Caco-2 (cell line): ENCODE results near the gene RASGRP1. TPM values are rescaled to one million over a fixed set of nuclear protein-coding genes. Genes with fewer than 3 reads are reported as not detected.

Experiments
- BruUV-seq: library from RNA; stranded (reverse); fragments of 400-500 nt; replicated peaks from 2 replicates; lab custom pipeline; 2021; lab: Mats Ljungman, UMichigan
- CTCF ChIA-PET: fragments of 300-600 bp; sonication (Branson Sonifier 250); formaldehyde crosslinking; loops from one replicate; lab custom pipeline; 2022; ENCODE audit warnings: antibody characterized with exemption; lab: Charles Lee
- POLR2A ChIA-PET: fragments of 300-600 bp; sonication (Branson Sonifier 250); formaldehyde crosslinking; loops from one replicate; lab custom pipeline; 2022; ENCODE audit warnings: antibody characterized with exemption; lab: Charles Lee
- DNase-seq, 2 experiments: peaks; one replicate each; pipeline versions ENCODE4 v3.0.0 to v3.0.0-alpha.2; 2020 to 2022
- H3K27me3 ChIP-seq: replicated peaks from 2 replicates; pipeline ENCODE4 v1.6.0; 2011; ENCODE audit warnings: low read length; ENCODE audit not compliant: control insufficient read depth, insufficient read depth
- H3K36me3 ChIP-seq: 2 replicates; pipeline ENCODE4 v1.5.1; 2011; ENCODE audit warnings: low read length; ENCODE audit not compliant: control insufficient read depth, insufficient read depth
- H3K4me1 ChIP-seq: fragments of 250-450 bp; sonication (Bioruptor Pico); 2 replicates; pipeline ENCODE4 v1.5.1; 2020; ENCODE audit warnings: mild to moderate bottlenecking
- H3K4me3 ChIP-seq: 2 replicates; pipeline ENCODE4 v1.5.1; 2011; ENCODE audit warnings: low read depth, mild to moderate bottlenecking, control low read depth, low read length
- H3K9me3 ChIP-seq: fragments of 250-450 bp; sonication (Bioruptor Pico); 2 replicates; pipeline ENCODE4 v1.5.1; 2020; ENCODE audit warnings: mild to moderate bottlenecking, moderate library complexity
- H3K27ac Mint-ChIP-seq: one replicate; pipeline ENCODE4 v1.8.0; 2022; ENCODE audit warnings: mixed read lengths; ENCODE audit not compliant: unreplicated experiment
- H3K27me3 Mint-ChIP-seq: one replicate; pipeline ENCODE4 v1.8.0; 2022; ENCODE audit warnings: mixed read lengths; ENCODE audit not compliant: insufficient read depth, unreplicated experiment
- H3K36me3 Mint-ChIP-seq: one replicate; pipeline ENCODE4 v1.8.0; 2022; ENCODE audit warnings: mild to moderate bottlenecking, mixed read lengths; ENCODE audit not compliant: insufficient read depth, unreplicated experiment
- H3K4me1 Mint-ChIP-seq: one replicate; pipeline ENCODE4 v1.8.0; 2022; ENCODE audit warnings: low read depth, mixed read lengths; ENCODE audit not compliant: unreplicated experiment
- H3K4me3 Mint-ChIP-seq: one replicate; pipeline ENCODE4 v1.8.0; 2022; ENCODE audit warnings: mild to moderate bottlenecking, moderate library complexity, mixed read lengths; ENCODE audit not compliant: unreplicated experiment
- H3K9me3 Mint-ChIP-seq: one replicate; pipeline ENCODE4 v1.8.0; 2022; ENCODE audit warnings: mixed read lengths; ENCODE audit not compliant: unreplicated experiment
- CTCF ChIP-seq, 2 experiments: fragments of 200-600 bp in 1 of 2; IDR thresholded peaks; 1 replicate in 1 of 2; 2 replicates in 1 of 2; pipeline versions ENCODE4 v1.5.1 to v1.8.0; 2011 to 2022; ENCODE audit warnings: antibody characterized with exemption in 1 of 2, control low read depth in 1 of 2, inconsistent platforms in 1 of 2, low read depth in 1 of 2, low read length in 1 of 2, mild to moderate bottlenecking in 1 of 2, moderate library complexity in 1 of 2; ENCODE audit not compliant: insufficient read depth in 1 of 2, severe bottlenecking in 1 of 2, unreplicated experiment in 1 of 2
- intact Hi-C: fragments of 100-400 bp; cut with micrococcal nuclease; formaldehyde crosslinking; loops from one replicate; pipeline ENCODE4 v1.10.0; 2022; ENCODE audit not compliant: unreplicated experiment
- total RNA-seq: library from RNA; stranded (reverse); gene quantifications from 2 replicates; pipeline ENCODE4 v1.2.3, GENCODE V29; 2022

The RASGRP1 gene
- total RNA-seq, 1 experiment from 2014 or later = 7.3 TPM

GRCh38 chr15:38512901-38513300 lies 51.7 kb downstream of the RASGRP1 start:
- Mint-ChIP-seq H3K9me3 (no peaks in the 10 kb centered on the region), H3K36me3 (no peaks in the 10 kb centered on the region), H3K27ac (no peak overlapping the region), H3K4me3 (no peak overlapping the region), H3K27me3 (no peaks in the 10 kb centered on the region), H3K4me1 (no peaks in the 10 kb centered on the region)
- DNase-seq = no peak
- Histone ChIP-seq H3K36me3 (no peaks in the 10 kb centered on the region), H3K4me3 (no peak overlapping the region), H3K9me3 (no peaks in the 10 kb centered on the region), H3K27me3 (no peaks in the 10 kb centered on the region), H3K4me1 (no peaks in the 10 kb centered on the region)
- intact Hi-C loops = no loop called here
- BruUV-seq = no TSS peak
- ChIA-PET CTCF (no interaction called here), POLR2A (no interaction called here)
- TF ChIP-seq CTCF (IDR thresholded peaks at IDR 0.05; ENCODE audit: insufficient read depth in 1 of 2, low read depth in 1 of 2, low read length in 1 of 2, severe bottlenecking in 1 of 2, unreplicated experiment in 1 of 2) = no peak

- H3K4me3 ChIP-seq = no peak overlapping the region
- no peaks in the 10 kb centered on the region for H3K27me3 Mint-ChIP-seq
- no peak for TF ChIP-seq CTCF (IDR thresholded peaks at IDR 0.05; ENCODE audit: insufficient read depth in 1 of 2, low read depth in 1 of 2, low read length in 1 of 2, severe bottlenecking in 1 of 2, unreplicated experiment in 1 of 2)
- ChIA-PET POLR2A (no interaction called here), CTCF (no interaction called here)
- H3K4me3 Mint-ChIP-seq = no peak overlapping the region
- H3K9me3 Mint-ChIP-seq = no peaks in the 10 kb centered on the region
- no peaks in the 10 kb centered on the region for H3K27me3 ChIP-seq
- no peaks in the 10 kb centered on the region for H3K4me1 Mint-ChIP-seq
- no TSS peak for BruUV-seq
- DNase-seq = no peak
- H3K27ac Mint-ChIP-seq = no peak overlapping the region
- no peaks in the 10 kb centered on the region for H3K9me3 ChIP-seq
- H3K36me3 ChIP-seq = no peaks in the 10 kb centered on the region
- intact Hi-C loops = no loop called here
- peaks cover 8% of the 10 kb centered on the region for H3K36me3 Mint-ChIP-seq
- H3K4me1 ChIP-seq = no peaks in the 10 kb centered on the region
Measured at GRCh38 chr15:38509152-38509551, 55.5 kb downstream of the RASGRP1 start.

DNA sequence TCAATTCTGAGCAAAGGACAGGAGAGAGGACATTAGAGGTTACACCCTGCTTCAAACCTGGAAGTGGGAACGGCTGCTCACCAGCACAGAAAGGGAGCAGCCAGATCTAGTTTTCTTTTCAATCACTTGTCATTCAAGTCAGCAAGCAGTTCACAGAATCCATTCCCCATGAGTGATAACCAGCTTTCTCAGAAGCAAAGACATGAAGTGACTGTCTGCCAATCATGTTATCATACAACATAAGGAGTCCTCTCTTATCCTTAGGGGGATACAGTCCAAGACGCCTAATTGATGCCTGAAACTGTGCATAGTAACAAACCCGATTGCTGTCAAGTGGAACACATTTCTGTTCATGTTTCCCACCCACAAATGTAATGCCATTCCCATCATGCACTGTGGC lies 56.0 kb downstream of the RASGRP1 start:
- intact Hi-C loops = no loop called here
- Histone ChIP-seq H3K9me3 (no peaks in the 10 kb centered on the region), H3K36me3 (no peaks in the 10 kb centered on the region), H3K27me3 (no peaks in the 10 kb centered on the region), H3K4me3 (no peak overlapping the region), H3K4me1 (no peaks in the 10 kb centered on the region)
- POLR2A ChIA-PET = no interaction called here
- TF ChIP-seq CTCF (IDR thresholded peaks at IDR 0.05; ENCODE audit: insufficient read depth in 1 of 2, low read depth in 1 of 2, low read length in 1 of 2, severe bottlenecking in 1 of 2, unreplicated experiment in 1 of 2) = no peak
- CTCF ChIA-PET = no interaction called here
- no TSS peak for BruUV-seq
- H3K27ac Mint-ChIP-seq = no peak overlapping the region
- peaks cover 8% of the 10 kb centered on the region for H3K36me3 Mint-ChIP-seq
- DNase-seq = no peak
- H3K27me3 Mint-ChIP-seq = no peaks in the 10 kb centered on the region
- no peaks in the 10 kb centered on the region for H3K4me1 Mint-ChIP-seq
- H3K9me3 Mint-ChIP-seq = no peaks in the 10 kb centered on the region
- H3K4me3 Mint-ChIP-seq = no peak overlapping the region
